HG03442 (cell line): ENCODE results near the gene SPON1.
A peak's percentile ranks its signal among the peaks of the same experiment; 100 is the strongest.
"Not testable (repeated sequence)": the region's sequence is repeated elsewhere in the genome, so short reads cannot be mapped to it uniquely, and the experiment has no call there.

Source experiments
- ATAC-seq: cut with Tn5 transposase; IDR thresholded peaks from one replicate; pipeline ENCODE4 v1.9.1; 2021; ENCODE audit warnings: mild to moderate bottlenecking, moderate library complexity; ENCODE audit not compliant: unreplicated experiment

SPON1 gene

GRCh38 chr11:13962562-13963168 is at the start of gene SPON1:
Gene SPON1 (plus strand): TSS chr11:13962723. CDS start chr11:13962905, 182 bp downstream.
- ATAC-seq = no peak

GRCh38 chr11:13917264-13917663 is 45.3 kb upstream of the SPON1 start:
- ATAC-seq = no peak

- no peak for ATAC-seq
Observed at GRCh38 chr11:13917904-13918303, 44.6 kb upstream of the SPON1 start.

GRCh38 chr11:13920756-13921155 is 41.8 kb upstream of the SPON1 start:
- ATAC-seq = no peak

- ATAC-seq = no peak
Observed at GRCh38 chr11:13921545-13921944, 41.0 kb upstream of the SPON1 start.

GRCh38 chr11:13923182-13923581 is 39.3 kb upstream of the SPON1 start:
- ATAC-seq = no peak

- ATAC-seq = peak; percentile 71
Observed at GRCh38 chr11:13923716-13924650, 38.5 kb upstream of the SPON1 start.

GRCh38 chr11:13924801-13925327 is 37.7 kb upstream of the SPON1 start:
- no peak for ATAC-seq

GRCh38 chr11:13926366-13926765 is 36.2 kb upstream of the SPON1 start:
- not testable (repeated sequence) for ATAC-seq

GRCh38 chr11:13926981-13927380 is 35.5 kb upstream of the SPON1 start:
- ATAC-seq = no peak

- ATAC-seq = no peak
Observed at GRCh38 chr11:13927481-13927880, 35.0 kb upstream of the SPON1 start.

GRCh38 chr11:13928566-13929251 is 33.8 kb upstream of the SPON1 start:
- no peak for ATAC-seq

- ATAC-seq = no peak
Observed at GRCh38 chr11:13929395-13929891, 33.1 kb upstream of the SPON1 start.

- ATAC-seq = no peak
Observed at GRCh38 chr11:13931356-13931755, 31.2 kb upstream of the SPON1 start.

- not testable (repeated sequence) for ATAC-seq
Observed at GRCh38 chr11:13937154-13937553, 25.4 kb upstream of the SPON1 start.

GRCh38 chr11:13938829-13939228 is 23.7 kb upstream of the SPON1 start:
- not testable (repeated sequence) for ATAC-seq

- ATAC-seq = no peak
Observed at GRCh38 chr11:13939961-13940906, 22.3 kb upstream of the SPON1 start.

GRCh38 chr11:13940907-13941256 is 21.6 kb upstream of the SPON1 start:
- no peak for ATAC-seq

- ATAC-seq = no peak
Observed at GRCh38 chr11:13941775-13942174, 20.7 kb upstream of the SPON1 start.

GRCh38 chr11:13942378-13942777 is 20.1 kb upstream of the SPON1 start:
- no peak for ATAC-seq
